Measurements from ENCODE around the gene FGD3.
A peak's percentile ranks its signal among the peaks of the same experiment; 100 is the strongest.

Gene FGD3

GRCh38 chr9:92954886-92955285 lies 7.6 kb downstream of the FGD3 start:
- no peak for DNase-seq (ENCODE audit: low read depth in 2 of 2)

- DNase-seq (ENCODE audit: low read depth in 2 of 2): no peak
Measured at GRCh38 chr9:92960561-92961290, 13.4 kb downstream of the FGD3 start.

- no peak for DNase-seq (ENCODE audit: low read depth in 2 of 2)
Measured at GRCh38 chr9:92961627-92962302, 14.4 kb downstream of the FGD3 start.

- no peak for DNase-seq (ENCODE audit: low read depth in 2 of 2)
Measured at GRCh38 chr9:92962303-92962649, 15.0 kb downstream of the FGD3 start.

GRCh38 chr9:92962846-92963245 lies 15.5 kb downstream of the FGD3 start:
- DNase-seq (ENCODE audit: low read depth in 2 of 2): no peak

GRCh38 chr9:92963831-92964606 lies 16.7 kb downstream of the FGD3 start:
- peak in 1 of 2 donors; percentile 50 for DNase-seq (ENCODE audit: low read depth in 2 of 2)

GRCh38 chr9:92964607-92965060 lies 17.3 kb downstream of the FGD3 start:
- no peak for DNase-seq (ENCODE audit: low read depth in 2 of 2)

GRCh38 chr9:92965061-92965758 lies 17.9 kb downstream of the FGD3 start:
- DNase-seq (ENCODE audit: low read depth in 2 of 2): peak in 1 of 2 donors; percentile 23

- DNase-seq (ENCODE audit: low read depth in 2 of 2): no peak
Measured at GRCh38 chr9:92965759-92966517, 18.6 kb downstream of the FGD3 start.

- no peak for DNase-seq (ENCODE audit: low read depth in 2 of 2)
Measured at GRCh38 chr9:92966518-92966800, 19.1 kb downstream of the FGD3 start.

- no peak for DNase-seq (ENCODE audit: low read depth in 2 of 2)
Measured at GRCh38 chr9:92968081-92968480, 20.8 kb downstream of the FGD3 start.

- no peak for DNase-seq (ENCODE audit: low read depth in 2 of 2)
Measured at GRCh38 chr9:92969516-92970466, 22.5 kb downstream of the FGD3 start.

GRCh38 chr9:92970467-92970923 lies 23.2 kb downstream of the FGD3 start:
- DNase-seq (ENCODE audit: low read depth in 2 of 2): no peak

GRCh38 chr9:92971121-92971520 lies 23.8 kb downstream of the FGD3 start:
- DNase-seq (ENCODE audit: low read depth in 2 of 2): no peak

- no peak for DNase-seq (ENCODE audit: low read depth in 2 of 2)
Measured at GRCh38 chr9:92971776-92972175, 24.5 kb downstream of the FGD3 start.

GRCh38 chr9:92973700-92974099 lies 26.4 kb downstream of the FGD3 start:
- no peak for DNase-seq (ENCODE audit: low read depth in 2 of 2)

GRCh38 chr9:92974161-92974661 lies 26.9 kb downstream of the FGD3 start:
- DNase-seq (ENCODE audit: low read depth in 2 of 2): no peak

GRCh38 chr9:92974761-92975755 lies 27.7 kb downstream of the FGD3 start:
- DNase-seq (ENCODE audit: low read depth in 2 of 2): no peak

- DNase-seq (ENCODE audit: low read depth in 2 of 2): no peak
Measured at GRCh38 chr9:92976431-92976830, 29.1 kb downstream of the FGD3 start.
